ENCODE results near the gene NHERF1.

NHERF1 gene

GRCh38 chr17:74818291-74818938 lies 70.0 kb downstream of the NHERF1 start:
- H3K4me1 ChIP-seq (ENCODE audit: control insufficient read depth, insufficient read depth, low read length) = no peaks in the 10 kb centered on the region
- TF ChIP-seq KLF10 (tag by site-specific recombination; IDR thresholded peaks at IDR 0.05) (no peak), ZNF148 (tag by site-specific recombination; IDR thresholded peaks at IDR 0.05; ENCODE audit: borderline replicate concordance) (no peak), ZBTB1 (tag by site-specific recombination; IDR thresholded peaks at IDR 0.05) (no peak), ZNF426 (tag by site-specific recombination; IDR thresholded peaks at IDR 0.05) (no peak), ZNF114 (tag by site-specific recombination; IDR thresholded peaks at IDR 0.05) (no peak), ZNF184 (tag by site-specific recombination; IDR thresholded peaks at IDR 0.05) (no peak), BCL11B (tag by site-specific recombination; IDR thresholded peaks at IDR 0.05; ENCODE audit: low read depth) (no peak)
- CTCF ChIA-PET = interaction anchor here (0.6 to 1.0 kb wide), 4 partner anchors 11 to 220 kb away, joined by 3 to 4 read pairs (median 3); no protein-coding TSS in a partner anchor
- POLR2A ChIA-PET = interaction anchor here (0.7 kb wide), 1 partner anchor 530 kb away, joined by 5 read pairs; no protein-coding TSS in a partner anchor
- H3K36me3 ChIP-seq (ENCODE audit: control insufficient read depth in 2 of 2, insufficient read depth in 1 of 2, low read length in 2 of 2) = peaks cover 0 to 41% of the 10 kb centered on the region in 2 experiments; a peak in 1 of 3 replicates
- no peaks in the 10 kb centered on the region for H3K9me3 ChIP-seq (ENCODE audit: control insufficient read depth, insufficient read depth, low read depth, low read length)
- H3K27ac ChIP-seq (ENCODE audit: extremely low read depth, low read depth, low read length) = no peak overlapping the region
- no peak overlapping the region for H3K4me3 ChIP-seq (ENCODE audit: low read depth, low read length)
